Measurements from ENCODE around the gene RBFOX2. TPM values are rescaled to one million over a fixed set of nuclear protein-coding genes. Genes with fewer than 3 reads are reported as not detected.

The RBFOX2 gene
- total and polyA plus RNA-seq, 10 of the 15 experiments (the other 5 are each of a cell fraction or from before 2014, with no cell fraction given): 0.01 to 2.7 (median 0.17) TPM; not detected in 4

DNA sequence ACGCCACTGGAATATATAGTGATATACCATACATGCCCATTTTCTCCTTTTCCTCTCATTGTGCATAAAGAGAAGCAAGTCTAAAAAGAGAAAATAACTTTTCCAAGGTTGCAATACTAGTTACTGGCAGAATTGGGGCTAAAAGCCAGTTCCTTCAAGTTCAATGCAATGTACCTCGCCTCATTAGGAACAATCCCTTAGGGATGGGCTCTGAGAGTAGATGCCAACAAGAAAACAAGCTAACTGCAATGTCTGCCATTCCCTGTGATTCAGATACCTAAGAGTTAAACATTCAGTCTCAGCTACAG, 114.3 kb downstream of the RBFOX2 start (continued):
- TF ChIP-seq, protein P1, sequence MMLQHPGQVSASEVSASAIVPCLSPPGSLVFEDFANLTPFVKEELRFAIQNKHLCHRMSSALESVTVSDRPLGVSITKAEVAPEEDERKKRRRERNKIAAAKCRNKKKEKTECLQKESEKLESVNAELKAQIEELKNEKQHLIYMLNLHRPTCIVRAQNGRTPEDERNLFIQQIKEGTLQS (IDR thresholded peaks at IDR 0.05; ENCODE audit: borderline replicate concordance, extremely low read depth, low read depth, low read length): no peak
- TF ChIP-seq RCOR1 (conservative IDR thresholded peaks at IDR 0.05; ENCODE audit: low read depth, low read length): no peak
- no peak for TF ChIP-seq ZNF622 (IDR thresholded peaks at IDR 0.05)
- TF ChIP-seq RAD21 (IDR thresholded peaks at IDR 0.05; ENCODE audit: insufficient read depth, low read depth, low read length): no peak
- no peak for TF ChIP-seq SMARCA5 (IDR thresholded peaks at IDR 0.05)
- TF ChIP-seq, protein P2, sequence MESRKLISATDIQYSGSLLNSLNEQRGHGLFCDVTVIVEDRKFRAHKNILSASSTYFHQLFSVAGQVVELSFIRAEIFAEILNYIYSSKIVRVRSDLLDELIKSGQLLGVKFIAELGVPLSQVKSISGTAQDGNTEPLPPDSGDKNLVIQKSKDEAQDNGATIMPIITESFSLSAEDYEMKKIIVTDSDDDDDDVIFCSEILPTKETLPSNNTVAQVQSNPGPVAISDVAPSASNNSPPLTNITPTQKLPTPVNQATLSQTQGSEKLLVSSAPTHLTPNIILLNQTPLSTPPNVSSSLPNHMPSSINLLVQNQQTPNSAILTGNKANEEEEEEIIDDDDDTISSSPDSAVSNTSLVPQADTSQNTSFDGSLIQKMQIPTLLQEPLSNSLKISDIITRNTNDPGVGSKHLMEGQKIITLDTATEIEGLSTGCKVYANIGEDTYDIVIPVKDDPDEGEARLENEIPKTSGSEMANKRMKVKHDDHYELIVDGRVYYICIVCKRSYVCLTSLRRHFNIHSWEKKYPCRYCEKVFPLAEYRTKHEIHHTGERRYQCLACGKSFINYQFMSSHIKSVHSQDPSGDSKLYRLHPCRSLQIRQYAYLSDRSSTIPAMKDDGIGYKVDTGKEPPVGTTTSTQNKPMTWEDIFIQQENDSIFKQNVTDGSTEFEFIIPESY (IDR thresholded peaks at IDR 0.05): no peak

DNA sequence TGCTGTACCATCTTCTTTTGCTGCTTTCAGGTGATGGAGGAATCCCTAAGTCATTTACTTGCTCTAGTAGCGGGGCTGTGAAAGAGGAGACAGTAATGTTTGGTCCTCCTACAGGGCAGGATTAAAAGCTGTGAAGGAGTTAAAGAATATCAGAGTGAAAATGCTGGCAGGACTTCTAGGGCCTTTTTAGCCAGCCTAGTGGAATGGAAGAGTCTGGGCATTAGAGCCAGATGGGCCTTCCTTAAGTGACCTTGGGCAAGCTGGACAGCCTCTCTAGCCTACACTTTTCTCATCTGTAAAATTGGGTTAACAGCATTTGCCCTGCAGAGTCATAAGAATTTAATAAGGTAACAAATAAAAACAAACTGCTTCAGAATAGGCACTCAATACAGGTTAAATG, 114.7 kb downstream of the RBFOX2 start:
- no peak overlapping the region for H3K4me2 ChIP-seq (ENCODE audit: control insufficient read depth, insufficient read depth)
- no peak for DNase-seq (ENCODE audit: low read depth, low spot score)
- no peaks in the 10 kb centered on the region for H3K9me3 ChIP-seq (replicated peaks; ENCODE audit: control insufficient read depth, insufficient read depth, low read length)
- BruUV-seq (replicated peaks): no TSS peak
- no peaks in the 10 kb centered on the region for H3K4me1 ChIP-seq (ENCODE audit: control insufficient read depth, insufficient read depth, low read length)
- no peak for ATAC-seq
- no peak overlapping the region for H3K27ac ChIP-seq (ENCODE audit: control insufficient read depth, insufficient read depth)
- RAD21 ChIA-PET (ENCODE audit: unreplicated experiment): no interaction called here
- H3K9ac ChIP-seq (ENCODE audit: control insufficient read depth, insufficient read depth, low read length): no peak overlapping the region
- FAIRE-seq: no peak
- SMC1A ChIA-PET (ENCODE audit: uncharacterized antibody, unreplicated experiment): no interaction called here
- CTCF ChIA-PET: interaction anchor here (1.3 kb wide), 1 partner anchor 283 kb away, joined by 4 read pairs; no protein-coding TSS in a partner anchor
- peaks cover 0 to 2% of the 10 kb centered on the region in 2 experiments; a peak in 2 of 4 replicates for H3K27me3 ChIP-seq (replicated peaks in 1 of 2; ENCODE audit: control insufficient read depth in 2 of 2, insufficient read depth in 2 of 2, low read length in 1 of 2)
- no peaks in the 10 kb centered on the region for H4K20me1 ChIP-seq (ENCODE audit: control insufficient read depth, insufficient read depth)
- in situ Hi-C loops (cut with MboI): no loop called here
- no peak overlapping the region for H3K4me3 ChIP-seq
- POLR2A ChIA-PET: no interaction called here
- WGBS (ENCODE audit: insufficient coverage, insufficient replicate concordance, low lambda C conversion rate, missing lambda C conversion rate): 69% methylated on average over 1 of the region's 1 CpG
- no peak overlapping the region for H2AFZ ChIP-seq (ENCODE audit: control insufficient read depth, low read depth, low read length)
- intact Hi-C loops (cut with micrococcal nuclease; ENCODE audit: unreplicated experiment): no loop called here
- no peak for TF ChIP-seq ZNF622 (IDR thresholded peaks at IDR 0.05)
- no peak for TF ChIP-seq EED (IDR thresholded peaks at IDR 0.05; ENCODE audit: low read depth)
- no peak for TF ChIP-seq PML (IDR thresholded peaks at IDR 0.05; ENCODE audit: low read length)
- no peak for TF ChIP-seq CHD4 (IDR thresholded peaks at IDR 0.05)
- no peak for TF ChIP-seq ZBED1 (IDR thresholded peaks at IDR 0.05; ENCODE audit: borderline replicate concordance)
- no peak for TF ChIP-seq POU2F2 (IDR thresholded peaks at IDR 0.05; ENCODE audit: borderline replicate concordance, low read depth, low read length)
- no peak for TF ChIP-seq ZNF274 (IDR thresholded peaks at IDR 0.05; ENCODE audit: insufficient read depth, insufficient read length)
- TF ChIP-seq, protein P3, sequence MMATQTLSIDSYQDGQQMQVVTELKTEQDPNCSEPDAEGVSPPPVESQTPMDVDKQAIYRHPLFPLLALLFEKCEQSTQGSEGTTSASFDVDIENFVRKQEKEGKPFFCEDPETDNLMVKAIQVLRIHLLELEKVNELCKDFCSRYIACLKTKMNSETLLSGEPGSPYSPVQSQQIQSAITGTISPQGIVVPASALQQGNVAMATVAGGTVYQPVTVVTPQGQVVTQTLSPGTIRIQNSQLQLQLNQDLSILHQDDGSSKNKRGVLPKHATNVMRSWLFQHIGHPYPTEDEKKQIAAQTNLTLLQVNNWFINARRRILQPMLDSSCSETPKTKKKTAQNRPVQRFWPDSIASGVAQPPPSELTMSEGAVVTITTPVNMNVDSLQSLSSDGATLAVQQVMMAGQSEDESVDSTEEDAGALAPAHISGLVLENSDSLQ (IDR thresholded peaks at IDR 0.05): no peak
- TF ChIP-seq, protein P4, sequence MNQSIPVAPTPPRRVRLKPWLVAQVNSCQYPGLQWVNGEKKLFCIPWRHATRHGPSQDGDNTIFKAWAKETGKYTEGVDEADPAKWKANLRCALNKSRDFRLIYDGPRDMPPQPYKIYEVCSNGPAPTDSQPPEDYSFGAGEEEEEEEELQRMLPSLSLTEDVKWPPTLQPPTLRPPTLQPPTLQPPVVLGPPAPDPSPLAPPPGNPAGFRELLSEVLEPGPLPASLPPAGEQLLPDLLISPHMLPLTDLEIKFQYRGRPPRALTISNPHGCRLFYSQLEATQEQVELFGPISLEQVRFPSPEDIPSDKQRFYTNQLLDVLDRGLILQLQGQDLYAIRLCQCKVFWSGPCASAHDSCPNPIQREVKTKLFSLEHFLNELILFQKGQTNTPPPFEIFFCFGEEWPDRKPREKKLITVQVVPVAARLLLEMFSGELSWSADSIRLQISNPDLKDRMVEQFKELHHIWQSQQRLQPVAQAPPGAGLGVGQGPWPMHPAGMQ (IDR thresholded peaks at IDR 0.05; ENCODE audit: borderline replicate concordance): no peak
- TF ChIP-seq, protein P5, sequence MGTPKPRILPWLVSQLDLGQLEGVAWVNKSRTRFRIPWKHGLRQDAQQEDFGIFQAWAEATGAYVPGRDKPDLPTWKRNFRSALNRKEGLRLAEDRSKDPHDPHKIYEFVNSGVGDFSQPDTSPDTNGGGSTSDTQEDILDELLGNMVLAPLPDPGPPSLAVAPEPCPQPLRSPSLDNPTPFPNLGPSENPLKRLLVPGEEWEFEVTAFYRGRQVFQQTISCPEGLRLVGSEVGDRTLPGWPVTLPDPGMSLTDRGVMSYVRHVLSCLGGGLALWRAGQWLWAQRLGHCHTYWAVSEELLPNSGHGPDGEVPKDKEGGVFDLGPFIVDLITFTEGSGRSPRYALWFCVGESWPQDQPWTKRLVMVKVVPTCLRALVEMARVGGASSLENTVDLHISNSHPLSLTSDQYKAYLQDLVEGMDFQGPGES (IDR thresholded peaks at IDR 0.05): no peak
- TF ChIP-seq DPF2 (IDR thresholded peaks at IDR 0.05): no peak
- no peak for TF ChIP-seq MEF2B (IDR thresholded peaks at IDR 0.05; ENCODE audit: partially characterized antibody, poor library complexity, severe bottlenecking)
- TF ChIP-seq ZNF217 (IDR thresholded peaks at IDR 0.05): no peak
- no peak for TF ChIP-seq SREBF1 (IDR thresholded peaks at IDR 0.05; ENCODE audit: low read length)
- no peak for TF ChIP-seq IRF4 (IDR thresholded peaks at IDR 0.05; ENCODE audit: low read depth, low read length)
- no peaks in the 10 kb centered on the region for H3K36me3 ChIP-seq (ENCODE audit: control insufficient read depth in 2 of 2, insufficient read depth in 2 of 2, low read length in 1 of 2)
- no peaks in the 10 kb centered on the region for H3K79me2 ChIP-seq (ENCODE audit: control insufficient read depth, insufficient read depth, low read length)

Data from GM12878 (cell line).